Esophagus muscularis mucosa (tissue), 4 donors: ENCODE data around the gene ACTR8. TPM values are rescaled to one million over a fixed set of nuclear protein-coding genes. Genes with fewer than 3 reads are reported as not detected.

Source experiments
- DNase-seq: peaks from one replicate; pipeline ENCODE4 v3.0.0-alpha.2; 2017; ENCODE audit errors: extremely low spot score
- H3K27ac ChIP-seq, 4 donors: fragments of 200-600 bp; sonication (generic); replicated peaks in 1 of 4; 1 replicate in 3 of 4; 2 replicates in 1 of 4; pipeline ENCODE4 v1.5.1; 2016 to 2019; ENCODE audit warnings: mild to moderate bottlenecking in 1 of 4
- H3K27me3 ChIP-seq, 4 donors: fragments of 200-600 bp; sonication (generic); one replicate each; pipeline versions ENCODE4 v1.5.1 to v1.6.0; 2016 to 2019
- H3K36me3 ChIP-seq, 4 donors: fragments of 200-600 bp; sonication (generic); one replicate each; pipeline ENCODE4 v1.5.1; 2016 to 2019
- H3K4me1 ChIP-seq, 4 donors: fragments of 200-600 bp; sonication (generic); one replicate each; pipeline ENCODE4 v1.5.1; 2016 to 2019
- H3K4me3 ChIP-seq, 4 donors: fragments of 200-600 bp; sonication (generic); 1 replicate in 2 of 4; 2 replicates in 2 of 4; pipeline ENCODE4 v1.5.1; 2016 to 2019; ENCODE audit warnings: mild to moderate bottlenecking in 4 of 4, moderate library complexity in 1 of 4
- H3K9me3 ChIP-seq, 4 donors: fragments of 200-600 bp; sonication (generic); 1 replicate in 3 of 4; 2 replicates in 1 of 4; pipeline ENCODE4 v1.5.1; 2016 to 2019
- EP300 ChIP-seq: sonication (generic); formaldehyde crosslinking; IDR thresholded peaks from one replicate; pipeline ENCODE4 v1.6.1; 2017; ENCODE audit warnings: antibody characterized with exemption
- POLR2A ChIP-seq: fragments of 450-650 bp; IDR thresholded peaks from one replicate; pipeline ENCODE4 v1.6.1; 2017; ENCODE audit warnings: antibody characterized with exemption, moderate library complexity, mild to moderate bottlenecking, low read depth
- POLR2AphosphoS5 ChIP-seq, 2 donors: sonication (generic); formaldehyde crosslinking; IDR thresholded peaks; one replicate each; pipeline ENCODE4 v1.6.1; 2017; ENCODE audit warnings: antibody characterized with exemption in 2 of 2
- WGBS: methylation state at CpG from one replicate; pipeline ENCODE4 v1.1.5; 2018; 5-methylcytosine and 5-hydroxymethylcytosine counted together
- intact Hi-C: fragments of 100-400 bp; cut with DNase I; formaldehyde crosslinking; loops from one replicate; pipeline ENCODE4 v1.15.1; 2023
- total RNA-seq, 4 donors: library from RNA; depleted of rRNA; stranded (reverse); fragments of >200 nt; gene quantifications; one replicate each; pipeline versions ENCODE4 v1.1.0 to v1.2.1, GENCODE V29; 2016
- TF ChIP-seq, protein P1 (sequence below), 3 experiments: fragments of 200-600 bp in 2 of 3; fragments of 450-650 bp in 1 of 3; sonication (generic) in 2 of 3; IDR thresholded peaks; one replicate each; pipeline ENCODE4 v1.5.1; 2017 to 2019; ENCODE audit warnings: antibody characterized with exemption in 3 of 3, mild to moderate bottlenecking in 2 of 3, moderate library complexity in 1 of 3

Gene ACTR8
- total RNA-seq, 4 donors from 2014 or later: 18.3 to 30.7 (median 21.9) TPM

DNA sequence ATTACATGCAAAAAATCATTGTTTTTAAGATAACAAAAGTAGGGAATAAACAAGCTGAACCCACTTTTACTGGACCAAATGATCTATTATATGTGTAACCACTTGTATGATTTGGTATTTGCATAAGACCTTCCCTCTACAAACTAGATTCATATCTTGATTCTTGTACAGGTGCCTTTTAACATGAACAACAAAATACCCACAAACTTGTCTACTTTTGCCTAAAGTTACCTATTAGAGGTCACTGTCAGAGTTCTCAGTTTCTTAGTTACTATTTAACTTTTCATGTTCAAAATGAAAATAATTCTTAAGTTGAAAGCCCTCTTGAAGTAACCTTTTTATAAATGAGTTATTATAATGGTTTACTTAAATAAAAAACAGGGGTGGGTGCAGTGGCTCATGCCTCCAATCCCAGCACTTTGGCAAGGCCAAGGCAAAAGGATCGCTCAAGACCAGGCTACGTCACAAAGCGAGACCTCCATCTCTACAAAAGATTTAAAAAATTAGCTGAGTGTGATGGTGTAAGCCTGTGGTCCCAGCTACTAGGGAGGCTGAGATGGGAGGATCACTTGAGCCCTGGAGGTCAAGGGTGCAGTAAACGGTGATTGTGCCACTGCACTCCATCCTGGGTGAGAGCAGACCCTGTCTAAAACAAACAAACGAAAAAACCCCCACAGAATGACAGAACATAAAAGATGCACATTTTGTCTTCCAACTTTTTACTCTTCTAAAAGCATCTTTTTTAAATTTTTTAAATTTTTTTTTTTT, 16.0 kb downstream of the ACTR8 start:
- TF ChIP-seq POLR2AphosphoS5 (IDR thresholded peaks at IDR 0.05): no peak
- no peak for TF ChIP-seq EP300
- TF ChIP-seq POLR2A: no peak
- TF ChIP-seq, protein P1, sequence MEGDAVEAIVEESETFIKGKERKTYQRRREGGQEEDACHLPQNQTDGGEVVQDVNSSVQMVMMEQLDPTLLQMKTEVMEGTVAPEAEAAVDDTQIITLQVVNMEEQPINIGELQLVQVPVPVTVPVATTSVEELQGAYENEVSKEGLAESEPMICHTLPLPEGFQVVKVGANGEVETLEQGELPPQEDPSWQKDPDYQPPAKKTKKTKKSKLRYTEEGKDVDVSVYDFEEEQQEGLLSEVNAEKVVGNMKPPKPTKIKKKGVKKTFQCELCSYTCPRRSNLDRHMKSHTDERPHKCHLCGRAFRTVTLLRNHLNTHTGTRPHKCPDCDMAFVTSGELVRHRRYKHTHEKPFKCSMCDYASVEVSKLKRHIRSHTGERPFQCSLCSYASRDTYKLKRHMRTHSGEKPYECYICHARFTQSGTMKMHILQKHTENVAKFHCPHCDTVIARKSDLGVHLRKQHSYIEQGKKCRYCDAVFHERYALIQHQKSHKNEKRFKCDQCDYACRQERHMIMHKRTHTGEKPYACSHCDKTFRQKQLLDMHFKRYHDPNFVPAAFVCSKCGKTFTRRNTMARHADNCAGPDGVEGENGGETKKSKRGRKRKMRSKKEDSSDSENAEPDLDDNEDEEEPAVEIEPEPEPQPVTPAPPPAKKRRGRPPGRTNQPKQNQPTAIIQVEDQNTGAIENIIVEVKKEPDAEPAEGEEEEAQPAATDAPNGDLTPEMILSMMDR (IDR thresholded peaks at IDR 0.05): no peak
- no peak overlapping the region for H3K4me3 ChIP-seq
- H3K27ac ChIP-seq: no peak overlapping the region
- no peak for DNase-seq
- H3K9me3 ChIP-seq: no peaks in the 10 kb centered on the region
- peaks cover 43 to 98% (median 95%) of the 10 kb centered on the region in 4 donors for H3K36me3 ChIP-seq
- H3K27me3 ChIP-seq: no peaks in the 10 kb centered on the region
- WGBS: 89% methylated on average over 5 of the region's 5 CpGs
- intact Hi-C loops: no loop called here
- H3K4me1 ChIP-seq: no peaks in the 10 kb centered on the region

DNA sequence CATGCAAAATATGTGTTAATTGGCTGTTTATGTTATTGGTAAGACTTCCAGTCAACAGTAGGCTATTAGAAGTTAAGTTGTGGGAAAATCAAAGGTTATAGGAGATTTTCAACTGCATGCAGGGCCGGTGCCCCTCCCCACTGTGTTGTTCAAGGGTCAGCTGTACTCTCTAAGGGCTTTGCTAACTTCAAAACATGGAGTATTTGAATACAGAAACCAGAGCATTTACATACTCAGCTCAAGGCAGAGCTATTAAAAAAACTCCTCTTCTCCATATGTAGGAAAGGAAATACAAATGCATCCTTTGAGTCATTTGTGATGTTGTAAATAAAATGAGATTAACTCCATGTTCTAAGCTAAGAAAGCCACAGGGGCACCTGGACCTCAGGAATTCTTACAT, 18.8 kb downstream of the ACTR8 start:
- WGBS: 75% methylated on average over 1 of the region's 1 CpG
- Histone ChIP-seq H3K36me3 (peaks cover 19 to 94% (median 75%) of the 10 kb centered on the region in 4 donors), H3K27me3 (no peaks in the 10 kb centered on the region), H3K9me3 (no peaks in the 10 kb centered on the region), H3K4me3 (no peak overlapping the region), H3K27ac (no peak overlapping the region), H3K4me1 (no peaks in the 10 kb centered on the region)
- no peak for TF ChIP-seq POLR2AphosphoS5 (IDR thresholded peaks at IDR 0.05)
- no peak for TF ChIP-seq EP300
- no peak for TF ChIP-seq POLR2A
- TF ChIP-seq, protein P1 (IDR thresholded peaks at IDR 0.05): no peak
- intact Hi-C loops: no loop called here
- DNase-seq: no peak

DNA sequence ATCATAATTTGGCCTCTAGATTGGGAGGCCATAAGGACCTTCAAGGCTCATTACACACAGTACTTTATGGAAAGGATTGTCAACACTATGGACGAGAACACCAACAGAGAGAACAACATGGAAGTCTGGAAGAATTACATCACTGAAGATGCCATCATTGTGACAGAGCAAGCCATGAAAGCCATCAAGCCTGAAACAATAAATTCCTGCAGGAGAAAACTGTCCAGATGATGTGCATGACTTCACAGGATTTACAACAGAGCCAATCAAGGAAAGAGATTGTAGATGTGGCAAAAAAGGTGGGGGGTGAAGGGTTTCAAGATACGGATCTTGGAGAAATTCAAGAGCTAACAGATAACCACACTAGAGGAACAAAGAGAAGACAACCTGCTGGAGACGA, 19.7 kb downstream of the ACTR8 start:
- Histone ChIP-seq H3K4me3 (no peak overlapping the region), H3K27ac (no peak overlapping the region), H3K27me3 (no peaks in the 10 kb centered on the region), H3K4me1 (no peaks in the 10 kb centered on the region), H3K36me3 (peaks cover 19 to 85% (median 66%) of the 10 kb centered on the region in 4 donors), H3K9me3 (no peaks in the 10 kb centered on the region)
- TF ChIP-seq POLR2A: no peak
- no peak for TF ChIP-seq EP300
- no peak for TF ChIP-seq POLR2AphosphoS5 (IDR thresholded peaks at IDR 0.05)
- TF ChIP-seq, protein P1 (IDR thresholded peaks at IDR 0.05): no peak
- intact Hi-C loops: no loop called here
- DNase-seq: no peak
- WGBS: 96% methylated on average over 3 of the region's 3 CpGs

DNA sequence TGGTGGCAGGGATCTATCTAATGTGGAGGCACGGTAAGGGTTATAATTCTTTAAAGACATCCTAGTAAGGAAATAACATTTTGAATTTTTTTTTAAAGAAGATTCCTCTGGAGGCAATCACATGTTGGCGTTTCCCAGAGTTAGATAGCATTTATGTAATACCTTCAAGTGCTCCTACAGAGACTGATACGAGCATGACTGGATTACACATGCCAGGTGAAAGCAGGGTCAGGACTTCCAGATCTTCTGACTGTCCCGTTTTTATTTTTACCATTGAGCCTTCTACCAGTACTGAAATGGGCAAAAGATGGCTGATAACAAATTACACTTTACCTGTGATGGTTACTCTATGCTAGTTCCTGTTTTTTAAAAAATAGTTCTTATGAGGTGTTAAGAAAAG, 21.8 kb downstream of the ACTR8 start:
- no peak overlapping the region for H3K4me3 ChIP-seq
- no peak for DNase-seq
- no peaks in the 10 kb centered on the region for H3K4me1 ChIP-seq
- no peak overlapping the region for H3K27ac ChIP-seq
- TF ChIP-seq POLR2A (no peak), POLR2AphosphoS5 (IDR thresholded peaks at IDR 0.05) (no peak)
- intact Hi-C loops: no loop called here
- WGBS: 80% methylated on average over 4 of the region's 4 CpGs
- H3K9me3 ChIP-seq: no peaks in the 10 kb centered on the region
- peaks cover 15 to 66% (median 48%) of the 10 kb centered on the region in 4 donors for H3K36me3 ChIP-seq
- H3K27me3 ChIP-seq: no peaks in the 10 kb centered on the region

DNA sequence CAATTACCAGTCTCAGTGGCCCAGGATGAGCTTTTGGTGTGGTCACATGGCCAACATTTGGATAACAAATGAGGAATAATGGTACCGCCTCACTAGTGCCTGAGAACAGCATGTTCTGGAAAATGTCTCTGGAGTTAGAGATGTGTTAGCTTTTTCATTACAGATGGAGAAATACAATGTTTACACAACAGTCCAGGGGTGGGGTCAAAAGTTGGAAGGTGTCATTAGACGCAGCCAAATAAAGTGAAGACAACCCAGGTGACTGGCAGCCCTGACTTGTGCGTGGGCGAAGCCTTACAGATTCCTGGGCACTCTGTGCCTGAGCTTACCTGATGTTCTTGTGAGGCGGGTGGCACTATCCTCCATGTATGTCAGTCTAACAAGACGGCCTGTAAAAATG, 22.8 kb downstream of the ACTR8 start:
- Histone ChIP-seq H3K27ac (no peak overlapping the region), H3K9me3 (no peaks in the 10 kb centered on the region), H3K27me3 (no peaks in the 10 kb centered on the region), H3K36me3 (peaks cover 7 to 55% (median 37%) of the 10 kb centered on the region in 4 donors), H3K4me3 (no peak overlapping the region), H3K4me1 (no peaks in the 10 kb centered on the region)
- WGBS: 92% methylated on average over 6 of the region's 6 CpGs
- TF ChIP-seq, protein P1 (IDR thresholded peaks at IDR 0.05): no peak
- TF ChIP-seq POLR2A (no peak), EP300 (no peak), POLR2AphosphoS5 (IDR thresholded peaks at IDR 0.05) (no peak)
- DNase-seq: no peak
- intact Hi-C loops: no loop called here
